ENCODE results near the gene STARD3. TPM values are rescaled to one million over a fixed set of nuclear protein-coding genes. Genes with fewer than 3 reads are reported as not detected.

The STARD3 gene
- total RNA-seq, 1 donor from 2014 or later: 58.2 TPM

- CTCF ChIA-PET: interaction anchor here (1.2 kb wide), 1 partner anchor 9 kb away, joined by 3 read pairs; no protein-coding TSS in a partner anchor
- DNase-seq (no peak), ATAC-seq (ENCODE audit: low read depth) (no peak)
- POLR2A ChIA-PET: no interaction called here
- H3K27ac Mint-ChIP-seq: no peak overlapping the region
- intact Hi-C loops (cut with micrococcal nuclease): no loop called here
- no peak overlapping the region for H3K4me3 Mint-ChIP-seq
- peaks cover 33% of the 10 kb centered on the region for H3K36me3 Mint-ChIP-seq (ENCODE audit: low read depth)
- H3K4me1 Mint-ChIP-seq: peaks cover 50% of the 10 kb centered on the region
- peaks cover 6% of the 10 kb centered on the region for H3K27me3 Mint-ChIP-seq
- H3K9me3 Mint-ChIP-seq: no peaks in the 10 kb centered on the region
- no peak for TF ChIP-seq CTCF (IDR thresholded peaks at IDR 0.05)
Measured at GRCh38 chr17:39661744-39662541, 25.0 kb downstream of the STARD3 start.

GRCh38 chr17:39662551-39663339, 25.8 kb downstream of the STARD3 start:
- DNase-seq (no peak), ATAC-seq (ENCODE audit: low read depth) (no peak)
- peaks cover 31% of the 10 kb centered on the region for H3K36me3 Mint-ChIP-seq (ENCODE audit: low read depth)
- no peaks in the 10 kb centered on the region for H3K9me3 Mint-ChIP-seq
- peaks cover 8% of the 10 kb centered on the region for H3K27me3 Mint-ChIP-seq
- CTCF ChIA-PET: interaction anchor here (1.2 kb wide), 1 partner anchor 10 kb away, joined by 3 read pairs; no protein-coding TSS in a partner anchor
- no peak overlapping the region for H3K4me3 Mint-ChIP-seq
- POLR2A ChIA-PET: interaction anchor here (0.7 kb wide), 1 partner anchor 42 kb away, joined by 4 read pairs; no protein-coding TSS in a partner anchor
- no peak for TF ChIP-seq CTCF (IDR thresholded peaks at IDR 0.05)
- H3K4me1 Mint-ChIP-seq: peaks cover 51% of the 10 kb centered on the region
- intact Hi-C loops (cut with micrococcal nuclease): no loop called here
- no peak overlapping the region for H3K27ac Mint-ChIP-seq

- no peak overlapping the region for H3K4me3 Mint-ChIP-seq
- H3K4me1 Mint-ChIP-seq: peaks cover 46% of the 10 kb centered on the region
- peaks cover 8% of the 10 kb centered on the region for H3K27me3 Mint-ChIP-seq
- no peak for TF ChIP-seq CTCF (IDR thresholded peaks at IDR 0.05)
- no peaks in the 10 kb centered on the region for H3K9me3 Mint-ChIP-seq
- ChIA-PET POLR2A (no interaction called here), CTCF (interaction anchor here (1.2 kb wide), 1 partner anchor 11 kb away, joined by 3 read pairs; no protein-coding TSS in a partner anchor)
- DNase-seq (no peak), ATAC-seq (ENCODE audit: low read depth) (no peak)
- intact Hi-C loops (cut with micrococcal nuclease): no loop called here
- H3K36me3 Mint-ChIP-seq (ENCODE audit: low read depth): peaks cover 28% of the 10 kb centered on the region
- no peak overlapping the region for H3K27ac Mint-ChIP-seq
Measured at GRCh38 chr17:39663340-39663687, 26.4 kb downstream of the STARD3 start.

- H3K27ac Mint-ChIP-seq: no peak overlapping the region
- no peak for DNase-seq
- peaks cover 26% of the 10 kb centered on the region for H3K36me3 Mint-ChIP-seq (ENCODE audit: low read depth)
- intact Hi-C loops (cut with micrococcal nuclease): no loop called here
- POLR2A ChIA-PET: no interaction called here
- ATAC-seq (ENCODE audit: low read depth): no peak
- TF ChIP-seq CTCF (IDR thresholded peaks at IDR 0.05): no peak
- H3K27me3 Mint-ChIP-seq: peaks cover 12% of the 10 kb centered on the region
- no peak overlapping the region for H3K4me3 Mint-ChIP-seq
- CTCF ChIA-PET: no interaction called here
- H3K9me3 Mint-ChIP-seq: no peaks in the 10 kb centered on the region
- peaks cover 44% of the 10 kb centered on the region for H3K4me1 Mint-ChIP-seq
Measured at GRCh38 chr17:39663688-39664580, 27.0 kb downstream of the STARD3 start.

Data from activated B cell treated with CpG ODN at 0.5 μM for 24 hours (primary cell).